Iris pigment epithelial cell (primary cell): Measurements from ENCODE around the gene CSNK1G2.

Experiments
- DNase-seq: peaks from one replicate; pipeline ENCODE4 v3.0.0-alpha.2; 2011; ENCODE audit warnings: low read depth

CSNK1G2 gene

GRCh38 chr19:1944088-1944915 is 3.3 kb downstream of the CSNK1G2 start:
- DNase-seq: no peak

- no peak for DNase-seq
Observed at GRCh38 chr19:1944916-1945561, 4.1 kb downstream of the CSNK1G2 start.

DNA sequence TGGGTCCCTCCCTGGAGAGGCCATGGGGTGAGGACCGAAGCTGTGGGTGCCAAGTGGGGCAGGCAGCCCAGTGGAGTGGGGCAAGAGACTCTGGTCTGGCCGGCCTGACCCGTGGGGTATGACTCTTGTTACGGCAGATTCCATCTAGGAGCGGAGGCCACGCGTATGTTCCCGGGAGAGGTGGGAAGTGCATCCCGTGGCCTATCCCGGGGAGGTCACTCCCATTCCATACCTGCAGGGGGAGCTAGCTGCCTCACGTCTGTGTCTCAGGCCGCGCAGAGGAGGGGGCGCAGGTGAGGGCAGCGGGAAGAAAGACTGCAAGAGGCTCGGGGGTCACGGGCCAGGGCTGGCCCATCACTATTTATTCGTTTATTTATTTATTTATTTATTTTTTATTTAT is 4.9 kb downstream of the CSNK1G2 start:
- DNase-seq: no peak

- DNase-seq: no peak
Observed at GRCh38 chr19:1947651-1948209, 6.8 kb downstream of the CSNK1G2 start.

DNA sequence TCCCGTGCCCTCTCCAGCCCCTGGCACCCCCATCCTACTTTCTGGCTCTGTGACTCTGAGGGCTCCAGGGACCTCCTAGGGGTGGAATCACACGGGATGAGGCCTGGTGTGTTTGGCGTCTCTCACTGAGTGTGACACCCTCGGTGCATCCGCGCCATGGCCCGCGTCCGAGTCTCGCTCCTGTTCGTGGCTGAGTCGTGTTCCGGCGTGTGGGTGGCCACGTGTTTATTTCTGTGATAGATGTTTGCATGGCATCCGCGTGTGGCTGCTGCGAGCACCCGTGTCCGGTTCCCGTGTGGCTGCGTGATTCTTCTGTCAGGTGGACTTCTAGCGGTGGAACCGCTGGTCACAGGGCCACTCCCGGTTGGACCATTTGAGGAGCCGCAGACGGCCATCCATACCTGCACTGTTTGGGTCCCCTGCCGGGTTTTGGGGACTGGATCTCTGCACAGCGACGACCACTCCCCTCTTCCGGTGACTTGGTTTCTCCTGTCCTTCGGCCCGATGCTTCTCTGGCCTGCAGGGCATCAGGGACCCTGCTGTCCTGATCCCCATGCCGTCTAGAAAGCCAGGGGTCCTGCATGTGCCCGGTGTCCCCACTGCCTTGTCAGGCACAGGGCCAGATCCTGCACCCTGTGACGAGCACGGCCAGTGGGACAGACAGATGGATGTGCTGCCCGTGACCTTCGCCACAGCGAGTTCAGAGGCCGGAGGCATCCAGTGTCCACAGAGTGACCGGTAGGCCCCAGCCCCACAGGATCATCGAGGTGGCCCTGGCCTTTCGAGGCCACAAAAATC is 8.5 kb downstream of the CSNK1G2 start:
- no peak for DNase-seq

- no peak for DNase-seq
Observed at GRCh38 chr19:1950640-1951039, 9.7 kb downstream of the CSNK1G2 start.

DNA sequence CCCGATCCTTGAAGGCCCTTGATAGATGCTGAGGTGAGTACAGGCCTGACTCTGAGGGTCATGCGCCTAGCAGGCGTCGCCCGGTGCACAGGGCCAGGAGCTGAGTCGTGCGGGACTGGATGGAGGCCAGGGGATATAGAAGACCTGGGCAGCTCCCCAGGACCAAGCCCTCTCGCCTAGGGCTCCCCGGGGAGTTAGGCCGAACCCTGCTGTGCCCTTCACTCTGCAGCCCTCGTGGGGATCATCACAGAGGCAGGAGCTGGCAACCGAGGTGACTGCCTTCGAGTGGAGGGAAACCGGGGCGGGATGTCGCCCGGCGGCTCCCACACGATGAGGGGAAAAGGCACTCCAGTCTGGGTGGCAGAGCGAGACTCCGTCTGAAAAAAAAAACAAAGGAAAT is 11.7 kb downstream of the CSNK1G2 start:
- no peak for DNase-seq

DNA sequence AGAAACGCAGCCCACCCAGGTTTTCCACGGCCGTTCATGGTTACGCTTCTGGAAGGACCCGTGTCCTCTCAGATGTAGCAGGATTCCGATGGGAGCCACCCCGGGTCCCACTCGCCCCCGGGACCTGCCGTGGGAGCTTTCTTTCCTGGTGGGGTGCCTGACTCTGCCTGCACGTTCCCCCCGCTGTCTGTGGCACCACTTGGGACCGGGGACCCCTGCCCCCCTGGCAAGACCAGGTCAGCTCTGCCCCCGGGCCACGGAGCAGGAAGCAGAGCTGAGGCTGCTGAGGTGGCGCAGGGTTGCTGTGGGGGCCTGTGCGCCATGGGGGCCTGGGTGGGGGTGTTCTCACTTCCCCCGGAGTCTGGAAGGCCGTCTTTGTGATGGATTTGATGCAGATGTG is 12.1 kb downstream of the CSNK1G2 start:
- no peak for DNase-seq

DNA sequence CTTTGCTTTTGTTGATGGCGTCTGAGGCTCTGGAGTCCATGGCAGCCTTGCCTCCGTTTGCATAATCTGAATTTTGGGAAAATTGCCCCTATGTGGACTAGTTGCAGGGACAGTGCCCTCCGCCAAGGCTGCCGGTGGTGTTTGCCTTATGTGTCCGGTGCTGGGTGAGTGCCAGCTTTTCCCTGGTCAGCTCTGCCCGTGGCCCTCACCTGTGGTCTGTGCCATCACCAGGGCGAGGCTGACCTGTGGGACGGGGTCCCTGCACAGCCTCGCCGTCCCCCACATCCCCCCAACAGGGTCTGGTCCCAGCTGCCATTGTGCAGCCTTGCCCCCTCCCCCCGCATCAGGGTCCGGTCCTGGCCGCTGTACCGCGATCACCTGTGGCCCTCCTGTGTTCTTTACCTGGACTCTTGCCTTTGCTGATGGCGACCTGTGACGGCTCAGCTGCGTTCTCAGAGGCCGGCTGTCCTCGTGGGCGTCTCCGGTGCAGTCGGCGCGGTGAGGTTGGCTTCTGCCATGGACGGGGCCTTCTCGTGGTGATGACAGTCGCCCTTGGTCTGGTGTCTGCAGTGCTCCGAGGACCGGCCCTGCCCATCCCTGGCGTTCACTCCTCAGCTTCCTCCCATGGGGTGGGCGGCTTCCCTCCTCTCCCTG is 12.6 kb downstream of the CSNK1G2 start:
- DNase-seq: no peak

DNA sequence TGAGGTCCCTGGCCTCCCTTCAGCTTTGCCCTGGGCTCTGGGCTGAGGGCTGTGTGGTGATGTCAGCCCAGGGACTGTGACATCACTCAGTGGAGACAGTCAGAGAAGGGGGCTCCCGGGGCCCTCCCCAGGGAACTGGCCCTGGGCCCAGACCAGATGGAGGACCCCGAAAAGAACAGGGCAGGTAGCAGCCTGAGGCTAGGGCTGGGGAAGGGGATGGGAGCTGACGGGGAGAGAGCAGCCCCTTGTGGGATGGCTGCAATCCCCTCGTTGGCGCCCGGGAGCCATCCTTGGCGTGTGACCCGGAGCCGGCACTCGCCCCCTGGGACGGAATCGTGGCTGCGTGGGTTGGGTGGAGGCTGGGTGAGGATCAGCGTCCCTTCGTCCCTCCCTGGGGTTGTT is 13.6 kb downstream of the CSNK1G2 start:
- DNase-seq: no peak

DNA sequence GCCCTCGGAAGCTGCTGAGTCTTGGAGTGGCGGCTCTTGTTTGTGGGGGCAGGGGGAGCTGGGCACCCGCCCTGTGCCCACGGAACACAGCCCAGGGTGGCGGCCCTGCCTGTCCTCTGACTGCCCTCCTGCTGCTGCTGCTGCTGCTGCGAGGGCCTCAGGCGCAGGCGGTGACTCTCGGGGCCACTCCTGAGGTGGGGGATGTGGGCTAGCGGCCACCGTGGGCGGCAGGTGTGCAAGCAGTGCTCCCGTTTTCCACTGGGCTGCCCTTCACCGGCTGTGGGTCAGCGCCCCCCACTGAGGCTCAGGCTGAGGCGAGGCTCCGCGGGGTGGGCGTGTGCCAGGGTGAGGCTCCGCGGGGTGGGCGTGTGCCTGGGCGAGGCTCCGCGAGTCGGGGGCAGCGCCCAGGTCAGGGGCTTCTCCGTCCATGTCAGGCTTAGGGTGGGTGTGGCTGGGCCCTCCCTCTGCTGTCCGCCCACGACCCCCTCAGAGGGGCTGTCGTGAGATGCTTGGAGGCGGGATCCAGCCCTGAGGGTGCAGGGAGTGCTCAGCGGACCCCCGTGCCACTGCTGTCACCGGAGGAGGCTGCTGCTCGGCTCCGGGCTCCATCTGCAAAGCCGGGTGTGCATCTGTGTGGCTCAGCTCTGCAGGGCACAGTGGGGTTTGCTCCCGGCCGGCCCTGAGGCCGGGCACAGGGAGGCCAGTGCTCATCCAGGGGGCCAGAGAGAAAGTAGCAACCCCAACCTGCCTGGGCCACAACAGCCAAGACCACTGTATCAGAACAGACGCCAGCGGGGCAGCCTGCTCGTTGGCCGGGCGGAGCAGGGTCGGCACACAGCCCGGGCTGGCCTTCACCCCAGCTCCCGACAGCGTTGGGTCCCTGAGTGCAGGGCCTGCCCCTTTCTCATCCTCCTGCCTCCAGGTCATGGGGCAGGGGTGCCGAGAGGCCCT is 14.5 kb downstream of the CSNK1G2 start:
- no peak for DNase-seq

- no peak for DNase-seq
Observed at GRCh38 chr19:1956122-1956494, 15.1 kb downstream of the CSNK1G2 start.

- no peak for DNase-seq
Observed at GRCh38 chr19:1956868-1957492, 16.0 kb downstream of the CSNK1G2 start.

DNA sequence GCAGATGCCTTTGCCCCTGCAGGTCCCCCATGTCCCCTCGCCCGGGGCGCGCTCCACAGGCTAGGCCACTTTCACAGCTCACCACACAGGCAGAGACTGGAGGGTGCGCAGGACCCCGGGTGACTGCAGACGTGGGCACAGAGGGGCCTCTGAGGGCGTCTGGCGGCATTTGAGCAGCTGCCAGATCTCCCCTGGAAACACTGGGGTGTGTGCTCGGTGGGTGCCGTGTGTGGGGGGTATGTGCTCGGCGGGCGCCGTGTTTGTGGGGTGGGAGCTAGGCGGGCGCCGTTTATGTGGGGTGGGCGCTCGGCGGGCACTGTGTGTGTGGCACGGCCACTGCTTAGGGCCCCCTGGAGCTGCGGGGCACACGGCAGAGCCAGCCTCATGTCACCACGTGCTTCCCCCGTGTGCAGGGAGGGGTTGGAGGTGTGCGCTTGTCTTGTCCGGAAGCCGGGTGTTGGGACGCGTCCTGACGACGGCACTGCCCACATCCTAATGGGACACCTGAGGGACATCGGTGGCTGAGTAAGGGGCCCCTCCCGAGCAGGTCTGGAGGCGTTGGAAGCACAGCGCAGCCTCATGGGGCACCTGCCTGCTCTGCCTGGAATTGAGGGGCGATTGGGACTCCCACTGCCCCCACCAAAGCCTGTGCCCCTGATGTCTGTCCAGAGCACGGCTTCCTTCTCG is 16.7 kb downstream of the CSNK1G2 start:
- no peak for DNase-seq

- DNase-seq: no peak
Observed at GRCh38 chr19:1959928-1960589, 19.1 kb downstream of the CSNK1G2 start.

GRCh38 chr19:1961000-1961883 is 20.3 kb downstream of the CSNK1G2 start:
- DNase-seq: no peak

DNA sequence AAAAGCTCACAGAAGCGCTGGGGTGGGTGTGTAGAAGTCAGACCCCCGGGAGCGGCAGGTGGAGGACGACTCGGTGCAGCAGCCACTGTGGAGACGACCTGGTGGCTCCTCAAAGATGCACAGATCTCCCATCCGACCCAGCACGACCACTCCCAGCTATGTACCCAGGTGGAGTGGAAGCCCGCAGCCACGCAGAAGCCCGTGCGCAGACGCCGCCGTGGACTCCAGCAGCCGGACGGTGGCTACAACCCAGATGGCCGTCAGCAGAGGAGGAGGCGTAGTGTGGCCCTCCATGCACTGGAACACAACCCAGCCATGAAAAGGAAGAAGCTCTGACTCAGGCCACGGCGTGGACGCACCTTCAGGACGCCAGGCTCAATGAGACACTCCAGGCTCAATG is 21.7 kb downstream of the CSNK1G2 start:
- no peak for DNase-seq

- DNase-seq: no peak
Observed at GRCh38 chr19:1967087-1967608, 26.2 kb downstream of the CSNK1G2 start.
